ENCODE results near the gene GTF2B.
"Not testable (repeated sequence)": the region's sequence is repeated elsewhere in the genome, so short reads cannot be mapped to it uniquely, and the experiment has no call there.

The GTF2B gene
- 69.4 to 113 reads per million in 2 donors for total RNA-seq

GRCh38 chr1:88891318-88891950 lies at the start of gene GTF2B:
GTF2B (minus strand) TSS chr1:88891567; CDS start chr1:88891499, 68 bp downstream.
- DNase-seq = peak; percentile 94

GRCh38 chr1:88938528-88938927 lies 47.2 kb upstream of the GTF2B start:
- not testable (repeated sequence) for DNase-seq

- no peak for DNase-seq
Observed at GRCh38 chr1:88936760-88937342, 45.5 kb upstream of the GTF2B start.

- no peak for DNase-seq
Observed at GRCh38 chr1:88936223-88936523, 44.8 kb upstream of the GTF2B start.

GRCh38 chr1:88935522-88936222 lies 44.3 kb upstream of the GTF2B start:
- no peak for DNase-seq

DNA sequence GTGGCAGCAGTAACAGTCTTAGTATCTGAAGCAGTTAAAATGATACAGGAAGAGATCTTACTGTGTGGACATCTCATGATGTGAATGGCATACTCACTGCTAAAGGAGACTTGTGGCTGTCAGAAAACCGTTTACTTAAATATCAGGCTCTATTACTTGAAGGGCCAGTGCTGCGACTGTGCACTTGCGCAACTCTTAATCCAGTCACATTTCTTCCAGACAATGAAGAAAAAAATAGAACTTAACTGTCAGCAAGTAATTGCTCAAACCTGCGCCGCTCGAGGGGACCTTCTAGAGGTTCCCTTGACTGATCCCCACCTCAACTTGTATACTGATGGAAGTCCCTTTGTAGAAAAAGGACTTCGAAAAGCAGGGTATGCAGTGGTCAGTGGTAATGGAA lies 38.8 kb upstream of the GTF2B start:
- not testable (repeated sequence) for DNase-seq

DNA sequence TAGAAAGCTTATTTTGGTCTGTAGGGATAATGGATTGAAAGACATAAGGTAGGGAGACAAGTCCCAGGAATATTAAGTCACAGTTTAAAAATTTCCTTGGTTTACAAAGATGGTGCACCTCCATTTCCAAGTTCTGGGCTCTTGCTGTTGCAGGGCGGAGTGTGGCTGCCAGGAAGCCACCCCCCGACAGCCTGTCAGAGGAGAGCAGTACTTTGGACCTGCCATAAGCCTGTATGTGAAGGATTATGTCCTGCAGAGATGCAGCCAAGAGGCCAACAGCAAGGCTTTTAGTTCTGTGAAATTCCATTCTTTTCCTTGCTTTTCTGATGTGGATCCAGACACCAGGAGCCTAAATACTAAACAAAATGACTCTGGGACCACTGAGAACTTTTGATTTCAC lies 31.9 kb upstream of the GTF2B start:
- no peak for DNase-seq

- DNase-seq = no peak
Observed at GRCh38 chr1:88922214-88922613, 30.8 kb upstream of the GTF2B start.

DNA sequence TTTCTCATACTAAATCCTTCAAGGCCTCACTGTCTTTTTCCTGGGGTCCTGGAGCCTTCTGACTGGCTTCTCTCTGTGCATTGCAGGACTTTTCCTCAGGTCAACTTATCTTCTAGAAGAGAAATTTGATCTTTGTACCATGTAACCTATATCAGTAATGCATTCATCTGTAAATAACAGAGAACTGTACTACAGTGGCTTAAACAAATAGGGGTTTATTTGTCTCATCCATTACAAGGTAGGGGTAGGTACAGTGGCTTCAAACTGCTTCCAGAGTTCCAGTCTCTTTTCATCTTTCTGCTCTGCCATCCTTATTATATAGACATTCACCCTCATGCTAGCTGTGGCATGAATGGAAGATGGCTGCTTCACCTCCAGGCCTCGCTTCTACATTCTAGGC lies 29.5 kb upstream of the GTF2B start:
- no peak for DNase-seq

- no peak for DNase-seq
Observed at GRCh38 chr1:88917321-88918025, 26.1 kb upstream of the GTF2B start.

DNA sequence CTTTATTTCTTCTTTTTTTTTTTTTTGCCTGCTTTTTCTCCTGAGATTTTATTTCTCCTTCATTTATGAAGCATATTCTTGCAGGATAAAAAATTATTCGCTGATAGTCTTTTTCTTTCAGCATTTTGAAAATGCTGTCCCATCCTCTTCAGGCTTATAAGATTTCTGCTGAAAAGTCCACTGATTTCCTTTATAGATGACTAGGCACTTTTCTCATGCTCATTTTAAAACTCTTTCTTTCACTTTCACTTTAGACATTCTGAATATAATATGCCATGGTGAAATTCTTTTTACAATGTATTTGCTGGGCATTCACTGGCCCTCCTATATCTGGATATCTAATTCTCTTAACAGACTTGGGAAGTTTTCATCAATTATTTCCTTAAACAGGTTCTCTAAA lies 25.5 kb upstream of the GTF2B start:
- no peak for DNase-seq

DNA sequence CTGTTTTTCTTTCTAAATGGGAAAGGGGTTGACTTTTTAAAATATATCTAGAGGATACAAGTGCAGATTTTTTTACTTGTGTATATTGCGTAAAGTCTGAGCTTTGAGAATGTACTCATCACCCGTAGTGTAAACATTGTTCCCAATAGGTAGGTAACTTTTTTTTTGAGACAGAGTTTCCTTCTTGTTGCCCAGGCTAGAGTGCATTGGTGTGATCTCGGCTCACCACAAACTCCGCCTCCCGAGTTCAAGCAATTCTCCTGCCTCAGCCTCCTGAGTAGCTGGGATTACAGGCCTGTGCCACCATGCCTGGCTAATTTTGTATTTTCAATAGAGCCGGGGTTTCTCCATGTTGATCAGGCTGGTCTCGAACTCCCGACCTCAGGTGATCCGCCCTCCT lies 20.4 kb upstream of the GTF2B start:
- not testable (repeated sequence) for DNase-seq

DNA sequence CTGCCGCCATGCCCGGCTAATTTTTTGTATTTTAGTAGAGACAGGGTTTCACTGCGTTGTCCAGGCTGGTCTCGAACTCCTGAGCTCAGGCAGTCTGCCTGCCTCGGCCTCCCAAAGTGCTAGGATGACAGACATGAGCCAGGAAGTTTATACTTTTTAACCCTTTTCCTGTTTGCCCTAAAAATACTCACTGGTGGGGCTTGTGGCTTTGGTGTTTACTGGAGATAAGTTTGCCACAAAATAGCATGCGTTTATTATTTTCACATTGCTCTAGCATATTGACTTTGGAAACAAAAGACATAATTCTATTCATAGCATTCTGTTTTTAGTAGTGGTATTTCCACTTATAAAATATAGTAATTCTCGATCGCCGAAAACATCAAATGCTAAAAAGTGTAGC lies 19.8 kb upstream of the GTF2B start:
- no peak for DNase-seq

- DNase-seq = no peak
Observed at GRCh38 chr1:88910401-88910800, 19.0 kb upstream of the GTF2B start.

- DNase-seq = no peak
Observed at GRCh38 chr1:88900883-88901282, 9.5 kb upstream of the GTF2B start.

- no peak for DNase-seq
Observed at GRCh38 chr1:88897070-88897730, 5.8 kb upstream of the GTF2B start.

- DNase-seq = no peak
Observed at GRCh38 chr1:88892357-88892877, 1.1 kb upstream of the GTF2B start.

DNA sequence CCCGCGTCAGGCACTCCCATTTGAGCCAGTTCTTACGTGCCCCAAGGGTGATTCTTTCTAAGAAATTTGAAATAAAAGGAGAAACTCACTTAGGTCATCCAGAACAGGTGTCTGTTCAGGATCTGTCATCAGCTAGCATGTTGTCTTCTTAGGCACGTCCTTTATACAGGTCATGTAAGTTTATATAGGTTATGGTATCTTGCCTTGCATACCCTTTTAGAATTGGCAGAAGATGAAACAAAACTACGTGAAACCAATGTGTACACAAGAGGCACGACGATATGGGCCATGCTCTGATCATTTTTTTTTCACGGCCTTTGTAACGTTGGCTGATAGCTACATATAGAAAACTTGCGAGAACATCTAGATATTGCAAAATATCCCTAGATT lies 579 bp upstream of the GTF2B start:
- no peak for DNase-seq

DNA sequence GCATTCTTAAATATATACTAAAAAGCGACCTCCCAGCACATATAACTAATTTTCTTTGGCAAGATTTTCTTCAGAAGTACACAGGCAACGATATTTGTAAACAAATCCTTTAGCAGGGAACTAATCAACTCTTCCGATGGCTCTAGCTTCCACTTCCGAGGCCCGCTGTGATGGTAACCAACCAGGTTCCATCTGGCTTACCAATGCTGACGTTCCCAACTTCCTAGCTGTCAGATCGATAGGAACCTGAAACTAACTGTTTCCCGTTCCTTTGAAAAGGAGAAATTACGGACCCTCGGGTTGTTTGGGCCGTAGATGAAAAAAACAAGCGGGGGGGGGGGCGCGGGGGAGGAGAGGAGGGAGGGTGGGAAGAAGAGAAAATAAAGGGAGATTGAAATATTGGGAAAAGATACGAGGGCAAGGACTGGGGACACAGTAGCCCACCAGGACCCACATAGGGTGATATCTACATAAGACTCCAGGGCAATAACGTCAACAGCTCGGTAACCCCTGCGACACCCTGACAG lies 513 bp downstream of the GTF2B start:
- DNase-seq = peak; percentile 14

DNA sequence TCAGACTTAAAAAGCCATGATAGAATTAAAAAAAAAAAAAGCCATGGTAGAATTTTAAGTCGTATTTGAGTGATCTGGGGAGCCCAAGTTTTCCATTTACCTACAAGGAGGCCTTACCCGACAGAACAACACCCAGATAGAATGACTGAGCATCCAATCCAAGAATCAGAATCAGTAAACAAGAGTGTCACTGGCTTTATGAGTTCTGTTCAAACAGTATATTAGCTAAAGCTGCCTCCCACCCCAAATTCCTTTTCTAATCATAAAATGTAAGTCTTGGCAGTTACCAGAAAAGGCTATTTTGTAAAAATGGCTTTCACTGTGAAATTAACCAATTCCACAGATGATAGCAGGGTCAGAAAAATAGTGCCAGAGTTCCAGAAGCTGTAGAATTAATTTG lies 1.2 kb downstream of the GTF2B start:
- DNase-seq = no peak

DNA sequence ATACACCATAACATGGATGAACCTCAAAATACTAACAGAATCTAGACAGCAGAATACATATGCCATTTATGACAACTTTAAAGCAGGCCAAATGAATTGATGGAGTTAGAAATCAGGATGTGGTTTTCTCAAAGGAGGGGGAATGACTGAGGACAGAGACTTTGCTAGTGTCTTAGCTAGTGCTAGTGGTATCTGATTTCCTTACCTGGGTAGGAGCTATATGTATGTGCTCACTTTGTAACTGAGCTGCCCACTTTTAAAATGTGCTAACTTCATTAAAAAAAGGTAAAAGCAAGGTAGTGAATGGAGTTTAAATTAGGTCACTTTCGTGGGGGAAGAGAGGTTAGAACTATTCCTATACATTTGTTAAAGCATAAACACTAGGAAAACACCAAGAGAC lies 2.6 kb downstream of the GTF2B start:
- no peak for DNase-seq

DNA sequence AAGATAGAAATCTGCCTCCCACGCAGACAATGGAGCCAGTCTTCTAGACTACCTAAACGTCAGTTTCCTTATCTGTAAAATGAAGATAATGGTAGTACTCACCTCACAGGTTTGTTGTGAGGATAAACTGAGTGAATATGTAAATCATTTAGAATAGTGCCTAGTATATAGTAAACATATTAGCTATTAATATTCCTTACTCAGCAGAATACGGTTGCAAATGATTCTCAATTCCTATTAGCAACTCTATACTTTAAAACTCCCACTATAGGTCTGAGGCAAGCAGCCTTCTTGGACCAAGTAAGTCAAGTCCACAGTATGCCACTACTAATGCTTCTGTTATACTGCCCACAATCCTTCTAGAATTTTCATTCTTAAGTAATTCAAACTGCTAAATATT lies 5.4 kb downstream of the GTF2B start:
- no peak for DNase-seq

GRCh38 chr1:88883156-88883555 lies 8.2 kb downstream of the GTF2B start:
- no peak for DNase-seq
